ENCODE measurements around the gene PIK3C2A. TPM values are rescaled to one million over a fixed set of nuclear protein-coding genes. Genes with fewer than 3 reads are reported as not detected.
"Not testable (repeated sequence)": the region's sequence is repeated elsewhere in the genome, so short reads cannot be mapped to it uniquely, and the experiment has no call there.

PIK3C2A gene
- polyA plus RNA-seq, 2 of the 4 experiments (the other 2 are of a cell fraction): 30.7 to 51.0 TPM

DNA sequence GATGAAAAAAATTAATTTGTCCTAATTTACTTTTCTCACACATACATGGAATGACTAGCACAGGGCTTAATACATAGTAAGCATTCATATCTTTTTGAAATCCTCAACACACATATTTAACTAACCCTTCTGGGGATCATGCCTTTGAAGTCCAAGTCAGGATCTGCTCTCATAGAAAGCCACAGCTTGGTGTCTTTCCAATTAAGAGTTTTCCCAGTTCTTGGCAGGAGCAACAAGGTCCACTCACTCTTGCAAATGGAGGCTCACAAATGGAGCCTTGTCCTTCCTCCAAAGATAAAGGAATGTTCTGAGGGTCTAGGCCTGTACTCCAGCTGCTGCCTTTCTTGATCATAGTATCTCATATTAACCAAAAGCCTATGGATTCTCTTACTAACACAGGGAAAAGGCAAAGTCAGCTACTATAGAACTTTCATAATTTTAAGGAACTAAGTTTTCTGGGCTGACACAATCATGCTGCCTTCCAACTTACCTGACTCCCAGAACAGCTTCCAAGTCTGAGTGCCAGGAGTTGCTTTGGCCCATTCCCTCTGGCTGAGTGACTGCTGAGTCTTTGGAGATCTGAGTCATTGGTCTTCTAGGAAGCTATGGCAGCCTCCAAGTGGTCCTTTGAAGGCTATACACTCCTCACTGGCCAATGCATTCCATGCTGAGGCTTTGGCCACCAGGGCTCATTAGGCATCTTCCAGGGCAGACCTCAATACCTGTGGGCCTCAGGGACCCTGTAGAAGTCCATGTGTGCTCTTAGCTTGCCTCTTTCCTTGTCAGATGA lies 43.0 kb upstream of the PIK3C2A start (continued):
- TF ChIP-seq, protein P1, sequence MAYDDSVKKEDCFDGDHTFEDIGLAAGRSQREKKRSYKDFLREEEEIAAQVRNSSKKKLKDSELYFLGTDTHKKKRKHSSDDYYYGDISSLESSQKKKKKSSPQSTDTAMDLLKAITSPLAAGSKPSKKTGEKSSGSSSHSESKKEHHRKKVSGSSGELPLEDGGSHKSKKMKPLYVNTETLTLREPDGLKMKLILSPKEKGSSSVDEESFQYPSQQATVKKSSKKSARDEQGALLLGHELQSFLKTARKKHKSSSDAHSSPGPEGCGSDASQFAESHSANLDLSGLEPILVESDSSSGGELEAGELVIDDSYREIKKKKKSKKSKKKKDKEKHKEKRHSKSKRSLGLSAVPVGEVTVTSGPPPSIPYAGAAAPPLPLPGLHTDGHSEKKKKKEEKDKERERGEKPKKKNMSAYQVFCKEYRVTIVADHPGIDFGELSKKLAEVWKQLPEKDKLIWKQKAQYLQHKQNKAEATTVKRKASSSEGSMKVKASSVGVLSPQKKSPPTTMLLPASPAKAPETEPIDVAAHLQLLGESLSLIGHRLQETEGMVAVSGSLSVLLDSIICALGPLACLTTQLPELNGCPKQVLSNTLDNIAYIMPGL (CRISPR knock-in tag; IDR thresholded peaks at IDR 0.05; ENCODE audit: borderline replicate concordance): no peak

DNA sequence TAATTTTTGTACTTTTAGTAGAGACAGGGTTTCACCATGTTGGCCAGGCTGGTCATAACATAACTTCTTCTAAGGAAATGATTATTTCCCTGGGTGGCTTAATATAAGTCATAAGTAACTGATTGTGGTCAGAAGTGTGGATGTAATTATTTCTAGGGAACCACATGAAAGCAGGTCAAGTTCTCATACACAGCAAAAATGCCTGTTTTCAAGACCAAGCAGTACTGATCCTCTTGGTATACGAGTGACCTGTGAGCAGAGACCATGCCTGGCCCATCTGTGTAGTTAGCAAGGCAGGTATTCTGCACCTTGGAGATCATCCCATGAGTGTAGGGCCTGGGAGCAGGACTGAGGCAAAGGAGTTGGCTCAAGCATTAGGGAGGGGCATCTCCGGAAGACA lies 36.3 kb upstream of the PIK3C2A start:
- Histone ChIP-seq H3K4me2 (no peak overlapping the region), H3K4me3 (no peak overlapping the region), H3K4me1 (no peaks in the 10 kb centered on the region), H3K27ac (no peak overlapping the region), H3K9me3 (no peaks in the 10 kb centered on the region)
- FAIRE-seq (no peak), DNase-seq (ENCODE audit: low read depth in 1 of 2, low spot score in 1 of 2) (no peak), ATAC-seq (0 out of 6 replicates have a peak, but pooled peaks of 1 of the 2 experiments have one; percentile 30)
- CTCF ChIA-PET: interaction anchor here (0.5 to 2.0 kb wide), 4 partner anchors 10 to 140 kb away, joined by 3 to 11 read pairs (median 4); no protein-coding TSS in a partner anchor
- 47% methylated on average over 2 of the region's 2 CpGs for WGBS (ENCODE audit: missing lambda C conversion rate)
- POLR2A ChIA-PET: no interaction called here
- no peak for TF ChIP-seq SMC3 (IDR thresholded peaks at IDR 0.05)
- TF ChIP-seq, protein P2, sequence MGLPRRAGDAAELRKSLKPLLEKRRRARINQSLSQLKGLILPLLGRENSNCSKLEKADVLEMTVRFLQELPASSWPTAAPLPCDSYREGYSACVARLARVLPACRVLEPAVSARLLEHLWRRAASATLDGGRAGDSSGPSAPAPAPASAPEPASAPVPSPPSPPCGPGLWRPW (IDR thresholded peaks at IDR 0.05): no peak
- TF ChIP-seq JUN (IDR thresholded peaks at IDR 0.05): no peak
- TF ChIP-seq, protein P3, sequence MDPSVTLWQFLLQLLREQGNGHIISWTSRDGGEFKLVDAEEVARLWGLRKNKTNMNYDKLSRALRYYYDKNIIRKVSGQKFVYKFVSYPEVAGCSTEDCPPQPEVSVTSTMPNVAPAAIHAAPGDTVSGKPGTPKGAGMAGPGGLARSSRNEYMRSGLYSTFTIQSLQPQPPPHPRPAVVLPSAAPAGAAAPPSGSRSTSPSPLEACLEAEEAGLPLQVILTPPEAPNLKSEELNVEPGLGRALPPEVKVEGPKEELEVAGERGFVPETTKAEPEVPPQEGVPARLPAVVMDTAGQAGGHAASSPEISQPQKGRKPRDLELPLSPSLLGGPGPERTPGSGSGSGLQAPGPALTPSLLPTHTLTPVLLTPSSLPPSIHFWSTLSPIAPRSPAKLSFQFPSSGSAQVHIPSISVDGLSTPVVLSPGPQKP (IDR thresholded peaks at IDR 0.05; ENCODE audit: low read depth, low read length): no peak
- no peak for TF ChIP-seq CBX2 (IDR thresholded peaks at IDR 0.05; ENCODE audit: borderline replicate concordance, low read depth)
- no peak for TF ChIP-seq PHF8 (IDR thresholded peaks at IDR 0.05; ENCODE audit: borderline replicate concordance, low read depth)
- TF ChIP-seq, protein P4, sequence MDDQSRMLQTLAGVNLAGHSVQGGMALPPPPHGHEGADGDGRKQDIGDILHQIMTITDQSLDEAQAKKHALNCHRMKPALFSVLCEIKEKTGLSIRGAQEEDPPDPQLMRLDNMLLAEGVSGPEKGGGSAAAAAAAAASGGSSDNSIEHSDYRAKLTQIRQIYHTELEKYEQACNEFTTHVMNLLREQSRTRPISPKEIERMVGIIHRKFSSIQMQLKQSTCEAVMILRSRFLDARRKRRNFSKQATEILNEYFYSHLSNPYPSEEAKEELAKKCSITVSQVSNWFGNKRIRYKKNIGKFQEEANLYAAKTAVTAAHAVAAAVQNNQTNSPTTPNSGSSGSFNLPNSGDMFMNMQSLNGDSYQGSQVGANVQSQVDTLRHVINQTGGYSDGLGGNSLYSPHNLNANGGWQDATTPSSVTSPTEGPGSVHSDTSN (IDR thresholded peaks at IDR 0.05): no peak
- TF ChIP-seq RARB (CRISPR knock-in tag; IDR thresholded peaks at IDR 0.05): no peak
- TF ChIP-seq KDM5A (IDR thresholded peaks at IDR 0.05): no peak
- no peak for TF ChIP-seq RAD21 (conservative IDR thresholded peaks at IDR 0.05 in 1 of 2, IDR thresholded peaks at IDR 0.05 in 1 of 2)
- TF ChIP-seq CHD4 (IDR thresholded peaks at IDR 0.05; ENCODE audit: borderline replicate concordance): no peak
- no peak for TF ChIP-seq MAFK (IDR thresholded peaks at IDR 0.05; ENCODE audit: partially characterized antibody)
- TF ChIP-seq ZC3H11A (IDR thresholded peaks at IDR 0.05): no peak
- no peak for TF ChIP-seq CBX8 (IDR thresholded peaks at IDR 0.05)
- TF ChIP-seq HOXB13 (CRISPR knock-in tag; IDR thresholded peaks at IDR 0.05; ENCODE audit: low read depth): no peak
- TF ChIP-seq, protein P5, sequence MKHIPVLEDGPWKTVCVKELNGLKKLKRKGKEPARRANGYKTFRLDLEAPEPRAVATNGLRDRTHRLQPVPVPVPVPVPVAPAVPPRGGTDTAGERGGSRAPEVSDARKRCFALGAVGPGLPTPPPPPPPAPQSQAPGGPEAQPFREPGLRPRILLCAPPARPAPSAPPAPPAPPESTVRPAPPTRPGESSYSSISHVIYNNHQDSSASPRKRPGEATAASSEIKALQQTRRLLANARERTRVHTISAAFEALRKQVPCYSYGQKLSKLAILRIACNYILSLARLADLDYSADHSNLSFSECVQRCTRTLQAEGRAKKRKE (CRISPR knock-in tag; IDR thresholded peaks at IDR 0.05; ENCODE audit: low read depth): no peak
- no peak for TF ChIP-seq GATA3 (IDR thresholded peaks at IDR 0.05; ENCODE audit: borderline replicate concordance)

DNA sequence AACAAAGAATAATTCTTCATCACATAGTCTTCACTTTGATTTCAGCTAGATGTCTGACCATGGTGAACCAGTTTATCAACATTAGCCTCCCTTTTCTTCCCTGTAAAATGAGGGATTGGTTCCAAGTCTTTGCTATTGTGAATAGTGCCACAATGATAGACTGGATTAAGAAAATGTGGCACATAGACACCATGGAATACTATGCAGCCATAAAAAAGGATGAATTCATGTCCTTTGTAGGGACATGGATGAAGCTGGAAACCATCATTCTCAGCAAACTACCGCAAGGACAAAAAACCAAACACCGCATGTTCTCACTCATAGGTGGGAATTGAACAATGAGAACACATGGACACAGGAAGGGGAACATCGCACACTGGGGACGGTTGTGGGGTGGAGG lies 35.2 kb upstream of the PIK3C2A start:
- ATAC-seq; H3K4me2 ChIP-seq; DNase-seq (ENCODE audit: low read depth in 1 of 2, low spot score in 1 of 2); FAIRE-seq; H3K4me1 ChIP-seq; H3K9me3 ChIP-seq; H3K4me3 ChIP-seq; H3K27ac ChIP-seq: not testable (repeated sequence)
- ChIA-PET POLR2A (interaction anchor here (0.6 kb wide), 1 partner anchor 505 kb away, joined by 3 read pairs; no protein-coding TSS in a partner anchor), CTCF (interaction anchor here (1.4 to 2.0 kb wide), 3 partner anchors 13 to 141 kb away, joined by 3 to 11 read pairs (median 5); no protein-coding TSS in a partner anchor)
- WGBS (ENCODE audit: missing lambda C conversion rate): 87% methylated on average over 4 of the region's 4 CpGs
